WTC11 (cell line): Measurements from ENCODE around the gene VAV2. TPM values are rescaled to one million over a fixed set of nuclear protein-coding genes. Genes with fewer than 3 reads are reported as not detected.
A peak's percentile ranks its signal among the peaks of the same experiment; 100 is the strongest.

ENCODE experiments used
- ATAC-seq: fragments of 200-7000 bp; cut with Tn5 transposase; 2 replicates; pipeline ENCODE4 v1.10.0; 2021; ENCODE audit warnings: mild to moderate bottlenecking, moderate library complexity
- CTCF ChIA-PET: fragments of 300-600 bp; sonication (Branson Sonifier 250); formaldehyde crosslinking; loops from one replicate; lab custom pipeline; 2021; ENCODE audit warnings: antibody characterized with exemption; lab: Charles Lee
- POLR2A ChIA-PET: fragments of 350-600 bp; sonication (Branson Sonifier 250); formaldehyde crosslinking; loops from one replicate; lab custom pipeline; 2021; ENCODE audit warnings: antibody characterized with exemption; lab: Charles Lee
- DNase-seq: peaks from one replicate; pipeline ENCODE4 v3.0.0; 2021; ENCODE audit warnings: low spot score
- H3K27ac Mint-ChIP-seq: 2 replicates; pipeline ENCODE4 v1.8.0; 2021; ENCODE audit warnings: mixed read lengths
- H3K27me3 Mint-ChIP-seq: 2 replicates; pipeline ENCODE4 v1.8.0; 2021; ENCODE audit warnings: low read depth, mild to moderate bottlenecking, moderate library complexity, mixed read lengths
- H3K36me3 Mint-ChIP-seq: 2 replicates; pipeline ENCODE4 v1.8.0; 2021; ENCODE audit warnings: mixed read lengths
- H3K4me1 Mint-ChIP-seq: 2 replicates; pipeline ENCODE4 v1.8.0; 2022; ENCODE audit warnings: mixed read lengths
- H3K4me3 Mint-ChIP-seq: 2 replicates; pipeline ENCODE4 v1.8.0; 2021; ENCODE audit warnings: mild to moderate bottlenecking, moderate library complexity, mixed read lengths
- H3K9me3 Mint-ChIP-seq: 2 replicates; pipeline ENCODE4 v1.8.0; 2021; ENCODE audit warnings: mixed read lengths
- CREM ChIP-seq: sonication (generic); formaldehyde crosslinking; IDR thresholded peaks from 2 replicates; pipeline ENCODE4 v1.8.1; 2022; ENCODE audit warnings: mild to moderate bottlenecking, missing genetic modification reagents, moderate library complexity
- NR2C2 ChIP-seq: sonication (generic); formaldehyde crosslinking; IDR thresholded peaks from 2 replicates; pipeline ENCODE4 v1.8.0; 2022; ENCODE audit warnings: mild to moderate bottlenecking, missing genetic modification reagents
- ZBTB21 ChIP-seq: sonication (generic); formaldehyde crosslinking; IDR thresholded peaks from 2 replicates; pipeline ENCODE4 v1.8.1; 2023; ENCODE audit warnings: mild to moderate bottlenecking, missing genetic modification reagents, borderline replicate concordance
- ZNF263 ChIP-seq: sonication (generic); formaldehyde crosslinking; IDR thresholded peaks from 2 replicates; pipeline ENCODE4 v1.8.1; 2022; ENCODE audit warnings: low read depth, mild to moderate bottlenecking, moderate library complexity, missing genetic modification reagents
- ZNF416 ChIP-seq: fragments of 250-450 bp; sonication (Bioruptor Pico); IDR thresholded peaks from 2 replicates; pipeline ENCODE4 v1.9.0; 2021; ENCODE audit warnings: mild to moderate bottlenecking, inconsistent platforms
- ZNF671 ChIP-seq: fragments of 250-450 bp; sonication (Bioruptor Pico); IDR thresholded peaks from 2 replicates; pipeline ENCODE4 v1.8.0; 2021; ENCODE audit warnings: mild to moderate bottlenecking
- total RNA-seq: library from RNA; stranded (reverse); gene quantifications from 3 replicates; pipeline ENCODE4 v1.2.3, GENCODE V29; 2021
- TF ChIP-seq, protein P1 (sequence below): sonication (generic); formaldehyde crosslinking; IDR thresholded peaks from 2 replicates; pipeline ENCODE4 v1.8.0; 2022; ENCODE audit warnings: missing genetic modification reagents
- TF ChIP-seq, protein P2 (sequence below): sonication (generic); formaldehyde crosslinking; IDR thresholded peaks from 2 replicates; pipeline ENCODE4 v1.8.0; 2023; ENCODE audit warnings: missing genetic modification reagents, mild to moderate bottlenecking, borderline replicate concordance
- TF ChIP-seq, protein P3 (sequence below): sonication (generic); formaldehyde crosslinking; IDR thresholded peaks from 2 replicates; pipeline ENCODE4 v1.8.1; 2022; ENCODE audit warnings: mild to moderate bottlenecking, moderate library complexity, missing genetic modification reagents
- TF ChIP-seq, protein P4 (sequence below): fragments of 250-450 bp; sonication (Bioruptor Pico); IDR thresholded peaks from 2 replicates; pipeline ENCODE4 v1.8.0; 2021; ENCODE audit warnings: mild to moderate bottlenecking
- TF ChIP-seq, protein P5 (sequence below): sonication (generic); formaldehyde crosslinking; IDR thresholded peaks from 2 replicates; pipeline ENCODE4 v1.8.1; 2022; ENCODE audit warnings: mild to moderate bottlenecking, missing genetic modification reagents, moderate library complexity, borderline replicate concordance
- TF ChIP-seq, protein P6 (sequence below): sonication (generic); formaldehyde crosslinking; IDR thresholded peaks from 2 replicates; pipeline ENCODE4 v1.8.1; 2022; ENCODE audit warnings: low read depth, mild to moderate bottlenecking, moderate library complexity, missing genetic modification reagents, borderline replicate concordance
- TF ChIP-seq, protein P7 (sequence below): sonication (generic); formaldehyde crosslinking; IDR thresholded peaks from 2 replicates; pipeline ENCODE4 v1.8.1; 2023; ENCODE audit warnings: mild to moderate bottlenecking, missing genetic modification reagents

The VAV2 gene
- total RNA-seq, 1 experiment from 2014 or later, result 39.7 TPM

DNA sequence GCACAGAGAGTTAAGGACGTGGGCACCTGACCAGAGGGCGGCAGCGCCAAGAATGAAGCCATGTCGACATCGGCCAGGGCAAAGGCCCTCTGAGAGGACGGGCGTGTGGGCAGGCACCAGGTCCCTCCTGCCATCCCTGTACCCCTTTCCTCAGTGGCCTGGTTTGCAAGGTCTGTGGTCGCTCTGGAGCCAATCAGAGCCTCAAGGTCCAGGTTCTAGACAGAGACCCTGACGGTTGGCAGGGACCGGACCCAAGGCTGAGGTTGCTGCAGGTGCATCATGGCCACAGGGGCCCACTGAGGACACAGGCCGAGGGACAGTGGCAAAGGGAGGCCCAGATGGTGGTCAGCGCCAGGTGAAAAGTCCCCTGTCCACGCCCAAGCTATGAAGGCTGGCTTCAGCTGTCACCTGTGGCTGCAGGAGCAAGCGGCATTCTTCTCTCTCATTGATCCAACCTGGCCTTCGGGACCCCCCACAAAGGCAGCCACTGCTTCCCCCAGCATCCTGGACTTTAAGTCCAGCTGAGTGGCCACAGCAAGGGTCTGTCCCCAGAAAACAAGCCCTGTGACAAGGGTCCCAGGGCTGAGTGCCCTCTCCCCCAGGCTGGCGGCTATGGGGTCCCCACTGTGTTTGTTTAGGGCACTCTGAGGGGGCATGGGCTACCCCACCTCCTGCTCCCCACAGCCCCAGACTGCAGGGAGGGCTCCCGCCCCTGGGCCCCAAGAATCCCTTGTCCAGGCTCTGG lies 48.9 kb downstream of the VAV2 start (continued):
- TF ChIP-seq, protein P1, sequence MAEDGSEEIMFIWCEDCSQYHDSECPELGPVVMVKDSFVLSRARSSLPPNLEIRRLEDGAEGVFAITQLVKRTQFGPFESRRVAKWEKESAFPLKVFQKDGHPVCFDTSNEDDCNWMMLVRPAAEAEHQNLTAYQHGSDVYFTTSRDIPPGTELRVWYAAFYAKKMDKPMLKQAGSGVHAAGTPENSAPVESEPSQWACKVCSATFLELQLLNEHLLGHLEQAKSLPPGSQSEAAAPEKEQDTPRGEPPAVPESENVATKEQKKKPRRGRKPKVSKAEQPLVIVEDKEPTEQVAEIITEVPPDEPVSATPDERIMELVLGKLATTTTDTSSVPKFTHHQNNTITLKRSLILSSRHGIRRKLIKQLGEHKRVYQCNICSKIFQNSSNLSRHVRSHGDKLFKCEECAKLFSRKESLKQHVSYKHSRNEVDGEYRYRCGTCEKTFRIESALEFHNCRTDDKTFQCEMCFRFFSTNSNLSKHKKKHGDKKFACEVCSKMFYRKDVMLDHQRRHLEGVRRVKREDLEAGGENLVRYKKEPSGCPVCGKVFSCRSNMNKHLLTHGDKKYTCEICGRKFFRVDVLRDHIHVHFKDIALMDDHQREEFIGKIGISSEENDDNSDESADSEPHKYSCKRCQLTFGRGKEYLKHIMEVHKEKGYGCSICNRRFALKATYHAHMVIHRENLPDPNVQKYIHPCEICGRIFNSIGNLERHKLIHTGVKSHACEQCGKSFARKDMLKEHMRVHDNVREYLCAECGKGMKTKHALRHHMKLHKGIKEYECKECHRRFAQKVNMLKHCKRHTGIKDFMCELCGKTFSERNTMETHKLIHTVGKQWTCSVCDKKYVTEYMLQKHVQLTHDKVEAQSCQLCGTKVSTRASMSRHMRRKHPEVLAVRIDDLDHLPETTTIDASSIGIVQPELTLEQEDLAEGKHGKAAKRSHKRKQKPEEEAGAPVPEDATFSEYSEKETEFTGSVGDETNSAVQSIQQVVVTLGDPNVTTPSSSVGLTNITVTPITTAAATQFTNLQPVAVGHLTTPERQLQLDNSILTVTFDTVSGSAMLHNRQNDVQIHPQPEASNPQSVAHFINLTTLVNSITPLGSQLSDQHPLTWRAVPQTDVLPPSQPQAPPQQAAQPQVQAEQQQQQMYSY (CRISPR knock-in tag), result no peak
- no peak for TF ChIP-seq CREM
- TF ChIP-seq, all 79 proteins: peak for 0

DNA sequence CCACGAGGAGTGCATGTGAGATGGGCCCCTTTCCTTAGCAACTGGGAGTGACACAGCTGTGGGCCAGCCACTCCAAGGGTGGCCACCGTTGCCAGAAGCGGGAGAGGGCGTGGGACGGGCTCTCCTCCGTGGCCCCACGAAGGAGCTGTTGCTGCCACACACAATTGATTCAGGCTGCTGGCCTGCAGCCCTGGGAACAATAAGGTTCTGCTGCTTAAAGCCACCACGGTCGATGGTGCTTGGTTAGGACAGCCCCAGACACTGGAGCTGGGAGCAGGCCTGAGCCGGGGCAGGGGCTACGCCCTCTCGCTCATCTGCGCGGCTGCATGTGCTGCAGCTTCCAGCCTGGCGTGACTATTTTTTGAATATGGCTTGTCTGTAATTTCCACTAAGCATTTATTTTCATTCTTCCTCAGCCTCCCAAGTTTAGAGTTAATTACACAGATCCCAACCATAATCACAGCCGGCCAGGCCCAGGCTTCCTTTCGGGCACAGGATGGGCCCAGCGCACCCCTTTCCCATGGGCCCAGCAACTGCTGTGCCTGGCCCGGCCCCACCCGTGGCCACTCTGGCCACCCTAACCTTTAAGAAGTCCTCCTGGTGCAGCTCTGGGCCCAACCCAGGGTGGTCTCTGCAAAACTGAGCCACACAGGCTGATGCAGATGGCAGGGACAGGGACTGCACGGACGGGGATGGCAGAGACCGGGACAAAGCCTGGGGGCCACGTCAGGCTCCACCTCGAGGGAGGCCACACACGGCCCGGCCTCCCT lies 49.7 kb downstream of the VAV2 start:
- Mint-ChIP-seq H3K9me3 (no peaks in the 10 kb centered on the region), H3K27ac (peak overlapping the region; percentile 2; the same call in 1 of the 2 replicates), H3K4me3 (no peak overlapping the region), H3K4me1 (peaks cover 9% of the 10 kb centered on the region; the same call in 1 of the 2 replicates), H3K27me3 (no peaks in the 10 kb centered on the region), H3K36me3 (no peaks in the 10 kb centered on the region)
- ChIA-PET POLR2A (no interaction called here), CTCF (no interaction called here)
- no peak for DNase-seq
- TF ChIP-seq ZNF416 (CRISPR knock-in tag) (no peak), ZNF263 (no peak), ZBTB21 (CRISPR knock-in tag) (no peak), ZNF671 (CRISPR knock-in tag) (no peak), NR2C2 (CRISPR knock-in tag) (no peak)
- TF ChIP-seq, protein P2, sequence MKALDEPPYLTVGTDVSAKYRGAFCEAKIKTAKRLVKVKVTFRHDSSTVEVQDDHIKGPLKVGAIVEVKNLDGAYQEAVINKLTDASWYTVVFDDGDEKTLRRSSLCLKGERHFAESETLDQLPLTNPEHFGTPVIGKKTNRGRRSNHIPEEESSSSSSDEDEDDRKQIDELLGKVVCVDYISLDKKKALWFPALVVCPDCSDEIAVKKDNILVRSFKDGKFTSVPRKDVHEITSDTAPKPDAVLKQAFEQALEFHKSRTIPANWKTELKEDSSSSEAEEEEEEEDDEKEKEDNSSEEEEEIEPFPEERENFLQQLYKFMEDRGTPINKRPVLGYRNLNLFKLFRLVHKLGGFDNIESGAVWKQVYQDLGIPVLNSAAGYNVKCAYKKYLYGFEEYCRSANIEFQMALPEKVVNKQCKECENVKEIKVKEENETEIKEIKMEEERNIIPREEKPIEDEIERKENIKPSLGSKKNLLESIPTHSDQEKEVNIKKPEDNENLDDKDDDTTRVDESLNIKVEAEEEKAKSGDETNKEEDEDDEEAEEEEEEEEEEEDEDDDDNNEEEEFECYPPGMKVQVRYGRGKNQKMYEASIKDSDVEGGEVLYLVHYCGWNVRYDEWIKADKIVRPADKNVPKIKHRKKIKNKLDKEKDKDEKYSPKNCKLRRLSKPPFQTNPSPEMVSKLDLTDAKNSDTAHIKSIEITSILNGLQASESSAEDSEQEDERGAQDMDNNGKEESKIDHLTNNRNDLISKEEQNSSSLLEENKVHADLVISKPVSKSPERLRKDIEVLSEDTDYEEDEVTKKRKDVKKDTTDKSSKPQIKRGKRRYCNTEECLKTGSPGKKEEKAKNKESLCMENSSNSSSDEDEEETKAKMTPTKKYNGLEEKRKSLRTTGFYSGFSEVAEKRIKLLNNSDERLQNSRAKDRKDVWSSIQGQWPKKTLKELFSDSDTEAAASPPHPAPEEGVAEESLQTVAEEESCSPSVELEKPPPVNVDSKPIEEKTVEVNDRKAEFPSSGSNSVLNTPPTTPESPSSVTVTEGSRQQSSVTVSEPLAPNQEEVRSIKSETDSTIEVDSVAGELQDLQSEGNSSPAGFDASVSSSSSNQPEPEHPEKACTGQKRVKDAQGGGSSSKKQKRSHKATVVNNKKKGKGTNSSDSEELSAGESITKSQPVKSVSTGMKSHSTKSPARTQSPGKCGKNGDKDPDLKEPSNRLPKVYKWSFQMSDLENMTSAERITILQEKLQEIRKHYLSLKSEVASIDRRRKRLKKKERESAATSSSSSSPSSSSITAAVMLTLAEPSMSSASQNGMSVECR (CRISPR knock-in tag), result no peak
- TF ChIP-seq, protein P3, sequence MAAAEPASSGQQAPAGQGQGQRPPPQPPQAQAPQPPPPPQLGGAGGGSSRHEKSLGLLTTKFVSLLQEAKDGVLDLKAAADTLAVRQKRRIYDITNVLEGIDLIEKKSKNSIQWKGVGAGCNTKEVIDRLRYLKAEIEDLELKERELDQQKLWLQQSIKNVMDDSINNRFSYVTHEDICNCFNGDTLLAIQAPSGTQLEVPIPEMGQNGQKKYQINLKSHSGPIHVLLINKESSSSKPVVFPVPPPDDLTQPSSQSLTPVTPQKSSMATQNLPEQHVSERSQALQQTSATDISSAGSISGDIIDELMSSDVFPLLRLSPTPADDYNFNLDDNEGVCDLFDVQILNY (CRISPR knock-in tag), result no peak
- TF ChIP-seq, protein P4, sequence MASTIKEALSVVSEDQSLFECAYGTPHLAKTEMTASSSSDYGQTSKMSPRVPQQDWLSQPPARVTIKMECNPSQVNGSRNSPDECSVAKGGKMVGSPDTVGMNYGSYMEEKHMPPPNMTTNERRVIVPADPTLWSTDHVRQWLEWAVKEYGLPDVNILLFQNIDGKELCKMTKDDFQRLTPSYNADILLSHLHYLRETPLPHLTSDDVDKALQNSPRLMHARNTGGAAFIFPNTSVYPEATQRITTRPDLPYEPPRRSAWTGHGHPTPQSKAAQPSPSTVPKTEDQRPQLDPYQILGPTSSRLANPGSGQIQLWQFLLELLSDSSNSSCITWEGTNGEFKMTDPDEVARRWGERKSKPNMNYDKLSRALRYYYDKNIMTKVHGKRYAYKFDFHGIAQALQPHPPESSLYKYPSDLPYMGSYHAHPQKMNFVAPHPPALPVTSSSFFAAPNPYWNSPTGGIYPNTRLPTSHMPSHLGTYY (CRISPR knock-in tag), result no peak
- TF ChIP-seq, protein P5, sequence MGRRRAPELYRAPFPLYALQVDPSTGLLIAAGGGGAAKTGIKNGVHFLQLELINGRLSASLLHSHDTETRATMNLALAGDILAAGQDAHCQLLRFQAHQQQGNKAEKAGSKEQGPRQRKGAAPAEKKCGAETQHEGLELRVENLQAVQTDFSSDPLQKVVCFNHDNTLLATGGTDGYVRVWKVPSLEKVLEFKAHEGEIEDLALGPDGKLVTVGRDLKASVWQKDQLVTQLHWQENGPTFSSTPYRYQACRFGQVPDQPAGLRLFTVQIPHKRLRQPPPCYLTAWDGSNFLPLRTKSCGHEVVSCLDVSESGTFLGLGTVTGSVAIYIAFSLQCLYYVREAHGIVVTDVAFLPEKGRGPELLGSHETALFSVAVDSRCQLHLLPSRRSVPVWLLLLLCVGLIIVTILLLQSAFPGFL (CRISPR knock-in tag), result no peak
- TF ChIP-seq, protein P6, sequence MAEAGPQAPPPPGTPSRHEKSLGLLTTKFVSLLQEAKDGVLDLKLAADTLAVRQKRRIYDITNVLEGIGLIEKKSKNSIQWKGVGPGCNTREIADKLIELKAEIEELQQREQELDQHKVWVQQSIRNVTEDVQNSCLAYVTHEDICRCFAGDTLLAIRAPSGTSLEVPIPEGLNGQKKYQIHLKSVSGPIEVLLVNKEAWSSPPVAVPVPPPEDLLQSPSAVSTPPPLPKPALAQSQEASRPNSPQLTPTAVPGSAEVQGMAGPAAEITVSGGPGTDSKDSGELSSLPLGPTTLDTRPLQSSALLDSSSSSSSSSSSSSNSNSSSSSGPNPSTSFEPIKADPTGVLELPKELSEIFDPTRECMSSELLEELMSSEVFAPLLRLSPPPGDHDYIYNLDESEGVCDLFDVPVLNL (CRISPR knock-in tag), result no peak
- TF ChIP-seq, protein P7, sequence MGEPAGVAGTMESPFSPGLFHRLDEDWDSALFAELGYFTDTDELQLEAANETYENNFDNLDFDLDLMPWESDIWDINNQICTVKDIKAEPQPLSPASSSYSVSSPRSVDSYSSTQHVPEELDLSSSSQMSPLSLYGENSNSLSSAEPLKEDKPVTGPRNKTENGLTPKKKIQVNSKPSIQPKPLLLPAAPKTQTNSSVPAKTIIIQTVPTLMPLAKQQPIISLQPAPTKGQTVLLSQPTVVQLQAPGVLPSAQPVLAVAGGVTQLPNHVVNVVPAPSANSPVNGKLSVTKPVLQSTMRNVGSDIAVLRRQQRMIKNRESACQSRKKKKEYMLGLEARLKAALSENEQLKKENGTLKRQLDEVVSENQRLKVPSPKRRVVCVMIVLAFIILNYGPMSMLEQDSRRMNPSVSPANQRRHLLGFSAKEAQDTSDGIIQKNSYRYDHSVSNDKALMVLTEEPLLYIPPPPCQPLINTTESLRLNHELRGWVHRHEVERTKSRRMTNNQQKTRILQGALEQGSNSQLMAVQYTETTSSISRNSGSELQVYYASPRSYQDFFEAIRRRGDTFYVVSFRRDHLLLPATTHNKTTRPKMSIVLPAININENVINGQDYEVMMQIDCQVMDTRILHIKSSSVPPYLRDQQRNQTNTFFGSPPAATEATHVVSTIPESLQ (CRISPR knock-in tag), result no peak
- ATAC-seq, result no peak
